Neutrophil (primary cell): ENCODE results near the gene FCER1G.

Experiments
- H3K27ac ChIP-seq: fragments of 200-600 bp; sonication (generic); 2 replicates; pipeline ENCODE4 v1.5.1; 2016; ENCODE audit warnings: mild to moderate bottlenecking, moderate library complexity
- H3K27me3 ChIP-seq: fragments of 200-600 bp; sonication (generic); 2 replicates; pipeline ENCODE4 v1.6.0; 2016; ENCODE audit warnings: mild to moderate bottlenecking
- H3K36me3 ChIP-seq: fragments of 200-600 bp; sonication (generic); 2 replicates; pipeline ENCODE4 v1.5.1; 2017
- H3K4me1 ChIP-seq, 2 experiments: fragments of 200-600 bp in 1 of 2; sonication (generic) in 1 of 2; 1 replicate in 1 of 2; 2 replicates in 1 of 2; pipeline versions ENCODE4 v1.5.1 to v1.6.1; 2013 to 2016; ENCODE audit warnings: low read depth in 1 of 2, low read length in 1 of 2, mild to moderate bottlenecking in 1 of 2, moderate library complexity in 1 of 2; ENCODE audit not compliant: control insufficient read depth in 1 of 2, insufficient read depth in 1 of 2
- H3K4me3 ChIP-seq, 2 experiments: fragments of 200-600 bp in 1 of 2; sonication (generic) in 1 of 2; 1 replicate in 1 of 2; 2 replicates in 1 of 2; pipeline ENCODE4 v1.5.1; 2013 to 2016; ENCODE audit warnings: low read depth in 1 of 2, low read length in 1 of 2, mild to moderate bottlenecking in 1 of 2, moderate library complexity in 1 of 2
- H3K9me3 ChIP-seq: fragments of 200-600 bp; sonication (generic); 2 replicates; pipeline ENCODE4 v1.5.1; 2016
- TF ChIP-seq, protein P1 (sequence below): fragments of 200-600 bp; sonication (generic); IDR thresholded peaks from 2 replicates; pipeline ENCODE4 v1.5.1; 2016; ENCODE audit warnings: antibody characterized with exemption

FCER1G gene

DNA sequence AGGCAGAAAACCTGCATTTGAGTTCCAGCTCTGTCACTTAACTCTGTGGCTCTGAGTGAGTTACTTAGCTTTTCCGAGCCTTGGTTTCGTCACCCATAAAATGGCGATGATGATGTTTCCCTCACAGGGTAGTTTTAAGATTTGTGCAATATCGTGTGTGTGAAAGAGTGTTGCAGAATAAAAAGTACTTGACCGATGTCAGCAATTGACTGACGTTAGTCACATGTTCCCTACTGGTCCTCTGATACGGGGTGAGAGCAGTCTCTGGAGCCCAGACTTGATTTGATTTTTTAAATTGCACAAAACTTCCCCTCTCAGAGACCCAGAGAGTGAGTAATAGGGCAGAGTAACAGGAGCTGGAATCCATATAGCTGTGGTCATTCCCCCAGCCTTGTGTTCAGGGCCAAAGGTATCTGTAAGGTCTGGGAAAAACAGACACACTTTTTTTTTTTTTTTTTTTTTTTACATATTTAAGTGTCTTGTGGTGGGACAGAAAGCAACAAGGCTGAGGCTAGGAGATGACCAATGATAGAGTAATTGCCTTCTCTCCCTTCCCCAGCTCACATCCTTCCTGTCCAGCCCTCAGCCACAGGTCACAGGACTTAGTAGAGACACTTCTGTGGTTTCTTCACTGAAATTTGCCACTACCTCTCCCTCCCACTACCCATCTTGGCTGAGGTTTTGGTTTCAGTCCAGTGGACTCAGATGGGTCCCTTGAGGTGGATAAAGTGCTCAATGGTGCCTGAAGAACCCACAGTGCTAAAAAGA lies 2.0 kb downstream of the FCER1G start:
- Histone ChIP-seq H3K36me3 (peaks cover 35% of the 10 kb centered on the region), H3K4me3 (peak overlapping the region; percentile 64 to 87), H3K27ac (peak overlapping the region; percentile 92)

DNA sequence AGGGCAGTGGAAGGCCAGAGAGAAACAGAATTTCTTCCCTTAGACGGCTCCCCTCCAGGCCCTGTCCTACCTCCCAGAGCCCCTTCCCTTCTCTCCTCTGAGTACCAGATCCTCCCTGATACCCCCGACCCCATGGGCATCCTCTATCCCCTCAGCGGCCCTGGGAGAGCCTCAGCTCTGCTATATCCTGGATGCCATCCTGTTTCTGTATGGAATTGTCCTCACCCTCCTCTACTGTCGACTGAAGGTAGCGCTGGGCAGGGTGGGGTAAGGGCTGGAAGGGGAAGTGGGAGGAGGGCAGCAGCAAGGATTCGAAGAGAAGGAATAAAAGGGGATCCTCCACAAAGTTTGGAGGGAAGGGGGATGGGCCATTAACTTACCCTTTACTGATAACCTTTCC lies 2.7 kb downstream of the FCER1G start:
- H3K4me1 ChIP-seq: peaks cover 63 to 66% of the 10 kb centered on the region in 2 experiments
- no peaks in the 10 kb centered on the region for H3K27me3 ChIP-seq
- H3K27ac ChIP-seq: peak overlapping the region; percentile 92
- TF ChIP-seq, protein P1, sequence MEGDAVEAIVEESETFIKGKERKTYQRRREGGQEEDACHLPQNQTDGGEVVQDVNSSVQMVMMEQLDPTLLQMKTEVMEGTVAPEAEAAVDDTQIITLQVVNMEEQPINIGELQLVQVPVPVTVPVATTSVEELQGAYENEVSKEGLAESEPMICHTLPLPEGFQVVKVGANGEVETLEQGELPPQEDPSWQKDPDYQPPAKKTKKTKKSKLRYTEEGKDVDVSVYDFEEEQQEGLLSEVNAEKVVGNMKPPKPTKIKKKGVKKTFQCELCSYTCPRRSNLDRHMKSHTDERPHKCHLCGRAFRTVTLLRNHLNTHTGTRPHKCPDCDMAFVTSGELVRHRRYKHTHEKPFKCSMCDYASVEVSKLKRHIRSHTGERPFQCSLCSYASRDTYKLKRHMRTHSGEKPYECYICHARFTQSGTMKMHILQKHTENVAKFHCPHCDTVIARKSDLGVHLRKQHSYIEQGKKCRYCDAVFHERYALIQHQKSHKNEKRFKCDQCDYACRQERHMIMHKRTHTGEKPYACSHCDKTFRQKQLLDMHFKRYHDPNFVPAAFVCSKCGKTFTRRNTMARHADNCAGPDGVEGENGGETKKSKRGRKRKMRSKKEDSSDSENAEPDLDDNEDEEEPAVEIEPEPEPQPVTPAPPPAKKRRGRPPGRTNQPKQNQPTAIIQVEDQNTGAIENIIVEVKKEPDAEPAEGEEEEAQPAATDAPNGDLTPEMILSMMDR: no peak
- H3K36me3 ChIP-seq: peaks cover 30% of the 10 kb centered on the region
- peak overlapping the region; percentile 64 to 87 for H3K4me3 ChIP-seq
- H3K9me3 ChIP-seq: no peaks in the 10 kb centered on the region

More for the DNA sequence above, 2.0 kb downstream of the FCER1G start:
- TF ChIP-seq, protein P1: no peak
- Histone ChIP-seq H3K4me1 (peaks cover 60 to 66% of the 10 kb centered on the region in 2 experiments), H3K27me3 (no peaks in the 10 kb centered on the region), H3K9me3 (no peaks in the 10 kb centered on the region)

DNA sequence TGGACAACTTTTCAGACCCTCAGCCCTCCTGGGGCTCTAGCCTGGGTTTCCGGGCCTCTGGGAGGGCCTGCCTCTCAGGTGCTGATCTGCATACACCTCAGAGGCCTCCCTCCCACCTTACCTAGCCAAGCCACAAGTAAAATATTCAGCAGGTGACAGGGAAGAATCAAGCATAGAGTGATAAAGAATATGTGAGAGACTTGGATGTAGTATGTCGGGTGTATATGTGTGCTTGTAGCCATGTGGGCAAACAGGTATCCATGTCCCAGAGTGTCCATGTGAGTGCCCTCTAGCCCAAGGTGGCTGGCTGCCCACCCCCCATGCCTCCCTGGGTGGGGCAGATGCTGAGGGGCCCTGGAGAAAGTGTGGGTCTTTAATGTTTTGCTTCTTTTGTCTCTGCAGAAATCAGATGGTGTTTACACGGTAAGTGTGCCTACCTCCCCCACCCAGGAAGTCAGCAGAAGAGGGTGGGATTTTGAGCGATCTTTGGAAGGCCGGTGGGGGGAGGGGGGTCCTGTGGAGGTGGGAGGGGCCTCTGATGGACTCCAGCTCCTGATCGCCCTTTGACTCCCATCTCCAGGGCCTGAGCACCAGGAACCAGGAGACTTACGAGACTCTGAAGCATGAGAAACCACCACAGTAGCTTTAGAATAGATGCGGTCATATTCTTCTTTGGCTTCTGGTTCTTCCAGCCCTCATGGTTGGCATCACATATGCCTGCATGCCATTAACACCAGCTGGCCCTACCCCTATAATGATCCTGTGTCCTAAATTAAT lies 3.4 kb downstream of the FCER1G start:
- TF ChIP-seq, protein P1: no peak
- Histone ChIP-seq H3K36me3 (peaks cover 34% of the 10 kb centered on the region), H3K9me3 (no peaks in the 10 kb centered on the region), H3K4me1 (peaks cover 56 to 60% of the 10 kb centered on the region in 2 experiments), H3K27ac (peak overlapping the region; percentile 92), H3K27me3 (no peaks in the 10 kb centered on the region), H3K4me3 (peak overlapping the region; percentile 64 to 87)

DNA sequence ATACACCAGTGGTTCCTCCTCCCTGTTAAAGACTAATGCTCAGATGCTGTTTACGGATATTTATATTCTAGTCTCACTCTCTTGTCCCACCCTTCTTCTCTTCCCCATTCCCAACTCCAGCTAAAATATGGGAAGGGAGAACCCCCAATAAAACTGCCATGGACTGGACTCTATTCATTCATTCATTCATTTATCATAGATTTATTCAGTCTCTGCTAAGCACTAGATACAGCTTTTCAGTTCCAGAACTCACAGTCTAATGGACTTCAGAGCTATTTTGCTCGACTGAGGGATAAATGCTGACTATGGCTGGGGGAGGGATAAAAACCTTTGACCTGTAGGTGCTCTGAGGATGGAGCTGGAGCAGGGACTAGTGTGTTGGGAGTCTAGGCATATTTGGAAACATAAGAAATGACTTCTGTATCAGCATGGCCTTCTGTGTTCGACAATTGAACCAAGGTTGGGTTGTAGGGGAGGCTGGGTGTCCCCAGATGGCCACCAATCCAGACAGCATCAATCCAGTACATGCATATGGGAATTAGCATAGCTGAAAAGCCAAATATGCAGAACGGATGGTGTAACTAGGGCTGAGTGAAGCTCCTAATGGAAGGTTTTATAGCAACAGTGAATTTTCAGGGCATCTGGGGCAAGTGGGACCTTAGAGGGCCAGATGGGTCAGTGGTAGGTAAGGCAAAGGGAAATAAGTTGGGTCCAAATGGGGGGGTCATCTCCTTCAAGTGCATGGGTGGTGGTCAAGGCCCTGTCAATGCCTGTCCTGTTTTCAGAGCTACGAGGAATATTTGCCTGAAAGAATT lies 4.2 kb downstream of the FCER1G start:
- H3K36me3 ChIP-seq: peaks cover 35% of the 10 kb centered on the region
- TF ChIP-seq, protein P1: no peak
- peak overlapping the region; percentile 92 for H3K27ac ChIP-seq
- H3K9me3 ChIP-seq: no peaks in the 10 kb centered on the region
- no peaks in the 10 kb centered on the region for H3K27me3 ChIP-seq
- H3K4me1 ChIP-seq: peaks cover 48 to 52% of the 10 kb centered on the region in 2 experiments
- H3K4me3 ChIP-seq: no peak overlapping the region

DNA sequence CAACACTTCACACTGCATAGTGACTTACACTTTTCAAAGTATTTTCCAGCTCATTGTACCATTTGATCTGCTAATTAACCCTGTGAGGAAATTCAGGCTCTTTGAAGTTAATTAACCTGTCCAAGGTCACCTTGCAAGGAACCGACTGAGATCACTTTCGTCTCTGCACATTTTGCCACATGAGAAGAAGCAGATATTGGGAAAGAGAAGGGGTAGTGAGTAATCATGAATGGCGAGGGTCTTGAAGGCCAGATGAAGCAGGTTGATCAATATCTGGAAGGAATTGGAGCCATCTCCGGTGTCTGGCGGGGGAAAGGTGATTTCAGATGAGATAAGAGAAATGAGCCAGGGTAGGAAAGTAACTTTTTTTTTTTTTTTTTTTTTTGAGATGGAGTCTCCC lies 4.9 kb downstream of the FCER1G start:
- Histone ChIP-seq H3K4me1 (peaks cover 43 to 47% of the 10 kb centered on the region in 2 experiments), H3K9me3 (no peaks in the 10 kb centered on the region), H3K36me3 (peaks cover 35% of the 10 kb centered on the region), H3K4me3 (no peak overlapping the region), H3K27ac (peak overlapping the region; percentile 92), H3K27me3 (no peaks in the 10 kb centered on the region)
- TF ChIP-seq, protein P1: no peak
